GM15510 (cell line): ENCODE results near the gene FPR2.

Experiments used
- POLR2A ChIP-seq: IDR thresholded peaks from 3 replicates; pipeline ENCODE4 v1.6.1; 2011; ENCODE audit warnings: borderline replicate concordance; ENCODE audit not compliant: insufficient read length; ENCODE audit errors: extremely low read depth

FPR2 gene

GRCh38 chr19:51771376-51772130 lies 10.6 kb downstream of the FPR2 start:
- TF ChIP-seq POLR2A = no peak

- no peak for TF ChIP-seq POLR2A
These were observed 12.0 kb downstream of the FPR2 start for GRCh38 chr19:51772977-51773376.

- TF ChIP-seq POLR2A = no peak
These were observed 16.8 kb downstream of the FPR2 start for GRCh38 chr19:51777570-51778462.

- TF ChIP-seq POLR2A = no peak
These were observed 18.2 kb downstream of the FPR2 start for GRCh38 chr19:51779181-51779580.

GRCh38 chr19:51779703-51780102 lies 18.7 kb downstream of the FPR2 start:
- no peak for TF ChIP-seq POLR2A

- TF ChIP-seq POLR2A = no peak
These were observed 19.3 kb downstream of the FPR2 start for GRCh38 chr19:51780270-51780669.

- no peak for TF ChIP-seq POLR2A
These were observed 21.0 kb downstream of the FPR2 start for GRCh38 chr19:51781999-51782398.

GRCh38 chr19:51783372-51783771 lies 22.4 kb downstream of the FPR2 start:
- TF ChIP-seq POLR2A = no peak

- no peak for TF ChIP-seq POLR2A
These were observed 23.3 kb downstream of the FPR2 start for GRCh38 chr19:51784109-51784785.

- TF ChIP-seq POLR2A = no peak
These were observed 24.1 kb downstream of the FPR2 start for GRCh38 chr19:51784922-51785690.

- no peak for TF ChIP-seq POLR2A
These were observed 25.9 kb downstream of the FPR2 start for GRCh38 chr19:51786646-51787494.

- TF ChIP-seq POLR2A = no peak
These were observed 27.0 kb downstream of the FPR2 start for GRCh38 chr19:51788029-51788428.

GRCh38 chr19:51789061-51789795 lies 28.2 kb downstream of the FPR2 start:
- no peak for TF ChIP-seq POLR2A
